ENCODE results near the gene PKIB. TPM values are rescaled to one million over a fixed set of nuclear protein-coding genes. Genes with fewer than 3 reads are reported as not detected.

Gene PKIB
- total and polyA plus RNA-seq, 8 donors, result 1.2 to 2.7 (median 2.2) TPM

DNA sequence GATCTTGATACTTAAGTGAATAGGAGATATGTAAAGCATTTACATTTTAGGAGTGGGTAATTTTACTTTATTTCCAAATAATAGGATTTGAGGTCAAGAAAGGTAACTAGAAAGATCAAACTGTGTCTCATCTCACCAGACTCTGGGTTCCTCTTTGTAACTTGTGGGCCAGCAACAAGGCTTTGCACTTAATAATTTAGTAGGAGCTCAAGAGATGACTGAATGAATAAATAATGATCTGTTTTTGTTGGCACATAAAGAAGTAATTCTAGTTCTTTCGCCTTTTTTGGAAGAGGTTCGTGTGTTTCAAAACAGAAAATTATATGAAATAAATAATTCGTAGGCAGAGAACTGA is 101.9 kb downstream of the PKIB start:
- Histone ChIP-seq H3K27me3 (no peaks in the 10 kb centered on the region), H3K4me3 (no peak overlapping the region), H3K9me3 (no peaks in the 10 kb centered on the region), H3K27ac (peak overlapping the region in 1 of 2 donors; percentile 16), H3K36me3 (no peaks in the 10 kb centered on the region), H3K4me1 (peaks cover 0 to 10% of the 10 kb centered on the region in 2 donors)
- DNase-seq, result no peak
- TF ChIP-seq, protein P1, sequence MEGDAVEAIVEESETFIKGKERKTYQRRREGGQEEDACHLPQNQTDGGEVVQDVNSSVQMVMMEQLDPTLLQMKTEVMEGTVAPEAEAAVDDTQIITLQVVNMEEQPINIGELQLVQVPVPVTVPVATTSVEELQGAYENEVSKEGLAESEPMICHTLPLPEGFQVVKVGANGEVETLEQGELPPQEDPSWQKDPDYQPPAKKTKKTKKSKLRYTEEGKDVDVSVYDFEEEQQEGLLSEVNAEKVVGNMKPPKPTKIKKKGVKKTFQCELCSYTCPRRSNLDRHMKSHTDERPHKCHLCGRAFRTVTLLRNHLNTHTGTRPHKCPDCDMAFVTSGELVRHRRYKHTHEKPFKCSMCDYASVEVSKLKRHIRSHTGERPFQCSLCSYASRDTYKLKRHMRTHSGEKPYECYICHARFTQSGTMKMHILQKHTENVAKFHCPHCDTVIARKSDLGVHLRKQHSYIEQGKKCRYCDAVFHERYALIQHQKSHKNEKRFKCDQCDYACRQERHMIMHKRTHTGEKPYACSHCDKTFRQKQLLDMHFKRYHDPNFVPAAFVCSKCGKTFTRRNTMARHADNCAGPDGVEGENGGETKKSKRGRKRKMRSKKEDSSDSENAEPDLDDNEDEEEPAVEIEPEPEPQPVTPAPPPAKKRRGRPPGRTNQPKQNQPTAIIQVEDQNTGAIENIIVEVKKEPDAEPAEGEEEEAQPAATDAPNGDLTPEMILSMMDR (IDR thresholded peaks at IDR 0.05), result no peak
- no peak for ATAC-seq
- intact Hi-C loops (cut with DNase I), result no loop called here

DNA sequence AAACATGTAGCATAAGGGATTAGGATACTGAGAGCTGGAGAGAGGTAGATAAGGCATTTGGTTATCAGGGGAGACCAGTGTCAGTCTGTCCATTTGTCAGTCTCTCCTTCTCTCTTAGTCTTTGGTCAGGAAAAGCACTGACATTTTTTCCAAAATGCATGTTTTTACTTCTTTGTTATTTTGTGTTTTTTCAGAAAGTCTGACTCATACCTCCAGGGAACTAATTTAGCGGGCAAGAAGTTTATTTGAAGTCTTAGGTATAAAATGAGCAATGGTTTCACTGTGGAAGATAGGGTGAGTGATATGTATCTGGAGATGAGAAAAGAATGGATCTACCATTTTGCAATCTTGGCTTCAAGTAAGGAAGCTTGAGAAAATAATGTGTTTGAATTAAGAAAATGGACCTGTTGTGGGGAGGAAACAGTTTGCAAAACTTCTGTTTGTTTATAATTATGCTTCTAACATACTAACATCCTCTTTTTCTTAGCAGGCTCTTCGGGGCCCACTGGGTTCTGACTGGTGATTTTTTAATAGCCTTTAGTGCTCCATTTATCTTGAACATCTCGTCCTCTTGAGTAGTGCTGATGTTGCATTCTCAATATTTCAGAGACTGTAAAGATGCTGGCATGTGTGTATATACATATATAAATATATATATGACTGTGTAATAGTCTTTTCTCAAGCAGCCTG is 102.4 kb downstream of the PKIB start:
- Histone ChIP-seq H3K27ac (peak overlapping the region in 1 of 2 donors; percentile 16), H3K27me3 (no peaks in the 10 kb centered on the region), H3K36me3 (no peaks in the 10 kb centered on the region), H3K9me3 (no peaks in the 10 kb centered on the region), H3K4me3 (no peak overlapping the region), H3K4me1 (peaks cover 0 to 10% of the 10 kb centered on the region in 2 donors)
- DNase-seq (no peak), ATAC-seq (no peak)
- TF ChIP-seq, protein P1 (IDR thresholded peaks at IDR 0.05), result no peak
- intact Hi-C loops (cut with DNase I), result no loop called here

DNA sequence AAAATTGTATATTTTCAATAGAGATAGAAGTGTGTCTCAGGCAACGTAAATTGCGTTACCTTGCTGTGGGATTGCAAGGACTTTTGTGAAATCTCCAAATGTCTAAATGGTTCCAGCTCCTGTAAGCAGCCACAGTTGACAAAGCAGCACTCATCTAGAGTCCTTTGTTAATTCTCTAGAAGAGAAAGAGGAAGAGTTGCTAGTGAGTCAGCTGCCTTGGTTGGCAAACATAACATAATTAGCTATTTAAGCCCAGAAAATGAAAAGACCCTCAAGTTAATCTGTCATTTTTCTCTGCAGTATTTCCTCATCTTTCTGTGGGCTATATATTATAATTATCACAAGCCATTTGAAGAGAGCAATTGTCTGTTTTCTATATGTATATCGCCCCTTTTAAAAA is 102.9 kb downstream of the PKIB start:
- DNase-seq (no peak), ATAC-seq (no peak)
- intact Hi-C loops (cut with DNase I), result no loop called here
- TF ChIP-seq, protein P1 (IDR thresholded peaks at IDR 0.05), result no peak
- no peaks in the 10 kb centered on the region for H3K36me3 ChIP-seq
- H3K9me3 ChIP-seq, result no peaks in the 10 kb centered on the region
- no peak overlapping the region for H3K4me3 ChIP-seq
- peak overlapping the region in 1 of 2 donors; percentile 16 for H3K27ac ChIP-seq
- no peaks in the 10 kb centered on the region for H3K27me3 ChIP-seq
- peaks cover 0 to 10% of the 10 kb centered on the region in 2 donors for H3K4me1 ChIP-seq

DNA sequence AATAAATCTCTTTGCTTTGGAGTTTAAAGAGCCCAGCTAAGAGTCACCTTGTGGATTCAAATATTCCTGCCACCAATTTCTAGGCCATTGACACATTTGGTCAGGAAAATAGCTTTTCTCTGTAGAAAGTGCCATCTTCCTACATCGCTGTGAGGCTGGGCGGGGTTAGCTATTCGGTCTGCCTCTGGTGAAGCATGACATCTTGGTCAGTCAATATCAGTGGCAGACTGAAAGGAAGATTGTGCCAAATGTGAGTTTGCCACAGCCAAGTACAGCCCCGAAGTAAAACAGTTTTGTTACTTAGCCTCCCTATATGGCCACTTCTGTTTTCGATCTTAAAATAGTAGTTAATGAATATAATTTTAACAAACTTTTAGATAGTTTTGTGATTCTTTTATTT is 103.9 kb downstream of the PKIB start:
- Histone ChIP-seq H3K4me1 (peaks cover 0 to 10% of the 10 kb centered on the region in 2 donors), H3K27me3 (no peaks in the 10 kb centered on the region), H3K36me3 (no peaks in the 10 kb centered on the region), H3K27ac (no peak overlapping the region), H3K9me3 (no peaks in the 10 kb centered on the region), H3K4me3 (no peak overlapping the region)
- TF ChIP-seq, protein P1 (IDR thresholded peaks at IDR 0.05), result no peak
- intact Hi-C loops (cut with DNase I), result no loop called here
- ATAC-seq (no peak), DNase-seq (no peak)

DNA sequence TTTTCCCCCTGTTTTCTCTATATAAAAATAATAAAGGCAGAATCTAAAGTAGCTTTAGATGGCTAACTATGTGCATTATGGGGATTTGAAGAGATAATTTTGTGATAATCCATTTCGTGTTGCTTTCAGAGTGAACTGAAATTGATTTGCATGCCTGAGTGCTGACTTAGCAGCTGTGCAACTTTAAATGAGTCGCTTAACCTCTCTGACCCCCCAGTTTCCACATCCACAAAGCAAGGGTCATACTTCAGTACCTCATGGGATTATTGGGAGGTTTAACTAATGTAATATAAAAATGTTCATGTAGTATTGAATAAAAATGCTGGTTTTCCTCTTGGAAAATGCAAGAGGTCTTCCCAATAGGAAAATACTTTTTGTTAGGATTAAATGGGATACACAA is 105.5 kb downstream of the PKIB start:
- Histone ChIP-seq H3K4me1 (peaks cover 0 to 10% of the 10 kb centered on the region in 2 donors), H3K27ac (no peak overlapping the region), H3K27me3 (no peaks in the 10 kb centered on the region), H3K36me3 (no peaks in the 10 kb centered on the region), H3K9me3 (no peaks in the 10 kb centered on the region), H3K4me3 (no peak overlapping the region)
- intact Hi-C loops (cut with DNase I), result no loop called here
- ATAC-seq (no peak), DNase-seq (no peak)
- TF ChIP-seq, protein P1 (IDR thresholded peaks at IDR 0.05), result no peak

Data from left lung (tissue), 10 donors.